ENCODE results near the gene THSD7B. TPM values are rescaled to one million over a fixed set of nuclear protein-coding genes. Genes with fewer than 3 reads are reported as not detected.

Gene THSD7B
- total and polyA plus RNA-seq, 2 of the 8 experiments (the other 6 are each of a cell fraction or from before 2014, with no cell fraction given) = 0.60 to 2.9 TPM

DNA sequence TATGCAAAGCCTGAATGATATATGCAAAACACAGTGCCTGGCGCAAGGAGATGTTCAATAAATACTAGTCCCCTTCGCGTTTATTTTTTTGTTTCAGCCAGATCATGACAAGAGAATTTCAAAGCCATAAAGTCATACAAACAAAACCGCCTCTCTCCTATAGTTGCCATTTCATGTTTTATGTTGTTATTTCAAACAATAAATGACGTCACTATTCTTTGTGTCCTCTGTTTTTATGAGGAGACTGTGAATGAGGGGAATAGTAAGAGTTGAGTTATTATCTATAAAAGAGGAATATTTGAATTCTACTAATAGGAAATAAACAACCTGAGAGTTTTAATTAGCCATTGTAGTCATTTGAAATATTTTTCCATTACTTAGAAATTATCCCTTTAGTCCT lies 464.5 kb downstream of the THSD7B start:
- Histone ChIP-seq H4K8ac (ENCODE audit: extremely low read depth, insufficient read depth, low read length) (no peak overlapping the region), H3K4me3 (ENCODE audit: extremely low read depth in 1 of 4, insufficient read depth in 2 of 4, low read depth in 3 of 4, low read length in 4 of 4) (no peak overlapping the region), H3K4me2 (ENCODE audit: insufficient read depth in 1 of 2, low read depth in 2 of 2, low read length in 2 of 2) (no peak overlapping the region), H2BK15ac (ENCODE audit: low read length) (no peak overlapping the region), H3K23ac (ENCODE audit: insufficient read length) (no peak overlapping the region), H3K79me1 (ENCODE audit: low read depth, low read length) (no peaks in the 10 kb centered on the region), H3K4me1 (replicated peaks in 1 of 4; ENCODE audit: control insufficient read depth in 3 of 4, insufficient read depth in 4 of 4, low read length in 3 of 4) (peaks cover 0 to 3% (median 0%) of the 10 kb centered on the region in 4 experiments; a peak in 2 of 7 replicates), H2BK12ac (ENCODE audit: low read depth, low read length) (no peak overlapping the region), H4K5ac (ENCODE audit: insufficient read length, low read depth, low read length) (no peak overlapping the region), H2AFZ (ENCODE audit: low read length) (no peak overlapping the region), H3K18ac (ENCODE audit: extremely low read depth, low read length) (no peak overlapping the region), H3K14ac (ENCODE audit: insufficient read length) (no peak overlapping the region), H4K20me1 (replicated peaks in 1 of 2; ENCODE audit: control insufficient read depth in 1 of 2, insufficient read depth in 2 of 2, low read length in 2 of 2) (no peaks in the 10 kb centered on the region), H4K91ac (replicated peaks; ENCODE audit: insufficient read length, low read length) (no peak overlapping the region), H3K23me2 (ENCODE audit: low read depth, low read length) (no peaks in the 10 kb centered on the region), H3K9me3 (ENCODE audit: insufficient read depth in 2 of 2, low read depth in 1 of 2, low read length in 1 of 2) (no peaks in the 10 kb centered on the region), H3K56ac (replicated peaks; ENCODE audit: insufficient read length, low read depth, low read length) (no peak overlapping the region), H2AK5ac (ENCODE audit: low read depth, low read length) (no peak overlapping the region), H2BK20ac (ENCODE audit: low read length) (no peak overlapping the region), H2BK5ac (ENCODE audit: low read depth, low read length) (no peak overlapping the region), H3K4ac (replicated peaks; ENCODE audit: insufficient read length, low read depth, low read length) (no peak overlapping the region), H3K27me3 (replicated peaks in 1 of 4; ENCODE audit: control insufficient read depth in 3 of 4, extremely low read depth in 1 of 4, insufficient read depth in 3 of 4, low read length in 3 of 4) (no peaks in the 10 kb centered on the region), H3K36me3 (ENCODE audit: control insufficient read depth in 2 of 4, insufficient read depth in 4 of 4, low read length in 3 of 4) (no peaks in the 10 kb centered on the region), H3K27ac (ENCODE audit: low read depth, low read length) (no peak overlapping the region), H3K9ac (replicated peaks in 1 of 4; ENCODE audit: extremely low read depth in 1 of 4, low read depth in 3 of 4, low read length in 3 of 4) (no peak overlapping the region), H2BK120ac (replicated peaks; ENCODE audit: low read depth, low read length) (no peak overlapping the region), H3K79me2 (ENCODE audit: control insufficient read depth in 1 of 2, insufficient read depth in 2 of 2, low read length in 2 of 2) (no peaks in the 10 kb centered on the region)
- POLR2A ChIA-PET (ENCODE audit: partially characterized antibody) = no interaction called here
- TF ChIP-seq, protein P1, sequence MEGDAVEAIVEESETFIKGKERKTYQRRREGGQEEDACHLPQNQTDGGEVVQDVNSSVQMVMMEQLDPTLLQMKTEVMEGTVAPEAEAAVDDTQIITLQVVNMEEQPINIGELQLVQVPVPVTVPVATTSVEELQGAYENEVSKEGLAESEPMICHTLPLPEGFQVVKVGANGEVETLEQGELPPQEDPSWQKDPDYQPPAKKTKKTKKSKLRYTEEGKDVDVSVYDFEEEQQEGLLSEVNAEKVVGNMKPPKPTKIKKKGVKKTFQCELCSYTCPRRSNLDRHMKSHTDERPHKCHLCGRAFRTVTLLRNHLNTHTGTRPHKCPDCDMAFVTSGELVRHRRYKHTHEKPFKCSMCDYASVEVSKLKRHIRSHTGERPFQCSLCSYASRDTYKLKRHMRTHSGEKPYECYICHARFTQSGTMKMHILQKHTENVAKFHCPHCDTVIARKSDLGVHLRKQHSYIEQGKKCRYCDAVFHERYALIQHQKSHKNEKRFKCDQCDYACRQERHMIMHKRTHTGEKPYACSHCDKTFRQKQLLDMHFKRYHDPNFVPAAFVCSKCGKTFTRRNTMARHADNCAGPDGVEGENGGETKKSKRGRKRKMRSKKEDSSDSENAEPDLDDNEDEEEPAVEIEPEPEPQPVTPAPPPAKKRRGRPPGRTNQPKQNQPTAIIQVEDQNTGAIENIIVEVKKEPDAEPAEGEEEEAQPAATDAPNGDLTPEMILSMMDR (IDR thresholded peaks at IDR 0.05; ENCODE audit: control extremely low read depth in 1 of 3, insufficient read depth in 1 of 3, low read depth in 1 of 3, low read length in 3 of 3) = no peak
- no peak for FAIRE-seq
- CTCF ChIA-PET (ENCODE audit: partially characterized antibody) = no interaction called here
- no peak for DNase-seq (ENCODE audit: low read depth in 1 of 2, low spot score in 2 of 2)
- 97% methylated on average over 5 of the region's 5 CpGs; no CpG with 5 or more reads in 1 of the 2 experiments for WGBS, 2 experiments (ENCODE audit: extremely low coverage in 1 of 2, insufficient coverage in 1 of 2, insufficient read length in 1 of 2, insufficient replicate concordance in 2 of 2, low coverage in 1 of 2, low lambda C conversion rate in 2 of 2, missing lambda C conversion rate in 1 of 2)
